ENCODE results near the gene LRRC56. TPM values are rescaled to one million over a fixed set of nuclear protein-coding genes. Genes with fewer than 3 reads are reported as not detected.

Gene LRRC56
- total and polyA plus RNA-seq, 2 donors from 2014 or later, result 1.2 to 7.7 TPM

DNA sequence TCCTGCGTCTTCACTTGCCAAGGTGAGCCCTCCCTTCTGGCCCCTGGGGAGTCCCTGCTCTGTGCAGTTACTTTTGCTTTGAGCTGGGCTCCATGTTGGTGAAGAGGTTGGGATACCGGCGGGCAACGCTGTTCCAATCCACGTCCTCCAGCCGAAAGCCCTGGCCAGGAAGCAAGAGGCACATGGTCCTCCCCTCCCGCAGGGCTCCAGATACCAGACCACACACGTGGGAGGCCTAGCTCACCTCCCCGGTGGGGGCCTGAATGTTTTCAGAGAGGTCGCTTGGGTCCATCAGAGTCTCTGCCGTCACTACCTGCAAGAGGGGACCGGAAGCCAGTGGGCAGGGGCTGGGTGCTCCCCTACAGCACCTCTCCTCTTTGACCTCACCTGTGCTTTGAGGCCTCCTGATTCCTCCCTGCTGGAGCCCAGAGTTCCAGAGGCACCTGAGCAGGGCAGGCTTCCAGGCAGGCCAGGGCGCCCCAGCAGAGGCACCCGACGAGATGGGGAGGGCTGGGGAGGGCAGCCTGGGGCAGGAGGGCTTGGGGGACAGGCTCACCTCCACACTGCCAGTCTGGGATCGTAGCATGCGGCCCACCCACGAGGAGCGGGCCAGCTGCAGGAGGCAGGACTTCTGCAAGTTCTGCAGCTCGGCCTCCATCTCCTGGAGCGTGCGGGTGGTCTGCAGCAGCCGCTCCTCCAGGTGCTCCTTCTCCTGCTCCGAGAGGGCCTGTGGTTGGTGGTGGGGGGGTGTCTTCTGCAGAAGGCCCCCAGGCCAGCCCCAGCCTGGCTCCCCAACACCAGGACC, 20.2 kb downstream of the LRRC56 start:
- intact Hi-C loops (cut with DNase I), result loop anchor here (10.0 kb wide), 1 partner anchor 167 kb away; no protein-coding TSS in a partner anchor
- no peak for FAIRE-seq

DNA sequence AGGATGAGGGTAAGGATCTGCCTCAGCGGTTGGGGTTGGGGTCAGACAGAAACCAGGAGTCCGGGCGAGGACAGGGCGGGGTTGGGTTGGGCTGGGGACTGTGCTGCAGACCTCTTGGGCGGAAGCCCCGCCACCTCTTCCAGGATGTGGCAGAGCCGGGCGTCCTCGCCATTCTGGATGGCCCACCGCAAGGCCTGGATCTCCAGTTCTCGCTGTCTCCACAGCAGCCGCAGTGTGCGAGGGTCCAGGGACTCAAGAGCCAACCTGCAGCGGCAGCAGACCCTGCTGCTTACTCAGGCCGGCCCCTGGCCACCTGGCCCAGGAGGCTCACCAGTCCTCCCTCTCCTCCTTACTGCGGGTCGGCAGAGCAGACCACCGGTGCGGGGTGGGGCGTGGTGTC, 21.2 kb downstream of the LRRC56 start:
- intact Hi-C loops (cut with DNase I), result loop anchor here (10.0 kb wide), 1 partner anchor 166 kb away; no protein-coding TSS in a partner anchor
- FAIRE-seq, result no peak
- Histone ChIP-seq H3K4me1 (ENCODE audit: control insufficient read depth in 2 of 3, insufficient read depth in 2 of 3, low read depth in 1 of 3, low read length in 3 of 3) (peaks cover 0 to 37% (median 8%) of the 10 kb centered on the region in 3 donors), H3K4me3 (ENCODE audit: low read length in 3 of 3) (no peak overlapping the region), H3K9ac (ENCODE audit: low read length in 3 of 3) (no peak overlapping the region), H3K27ac (ENCODE audit: low read depth in 2 of 2, low read length in 2 of 2) (no peak overlapping the region), H3K9me3 (ENCODE audit: control insufficient read depth in 2 of 3, insufficient read depth in 1 of 3, low read length in 3 of 3) (no peaks in the 10 kb centered on the region), H3K36me3 (ENCODE audit: control insufficient read depth in 2 of 3, insufficient read depth in 3 of 3, low read length in 3 of 3) (peaks cover 0 to 2% (median 0%) of the 10 kb centered on the region in 3 donors), H3K27me3 (ENCODE audit: control insufficient read depth, insufficient read depth, low read length) (no peaks in the 10 kb centered on the region)
- TF ChIP-seq, protein P1, sequence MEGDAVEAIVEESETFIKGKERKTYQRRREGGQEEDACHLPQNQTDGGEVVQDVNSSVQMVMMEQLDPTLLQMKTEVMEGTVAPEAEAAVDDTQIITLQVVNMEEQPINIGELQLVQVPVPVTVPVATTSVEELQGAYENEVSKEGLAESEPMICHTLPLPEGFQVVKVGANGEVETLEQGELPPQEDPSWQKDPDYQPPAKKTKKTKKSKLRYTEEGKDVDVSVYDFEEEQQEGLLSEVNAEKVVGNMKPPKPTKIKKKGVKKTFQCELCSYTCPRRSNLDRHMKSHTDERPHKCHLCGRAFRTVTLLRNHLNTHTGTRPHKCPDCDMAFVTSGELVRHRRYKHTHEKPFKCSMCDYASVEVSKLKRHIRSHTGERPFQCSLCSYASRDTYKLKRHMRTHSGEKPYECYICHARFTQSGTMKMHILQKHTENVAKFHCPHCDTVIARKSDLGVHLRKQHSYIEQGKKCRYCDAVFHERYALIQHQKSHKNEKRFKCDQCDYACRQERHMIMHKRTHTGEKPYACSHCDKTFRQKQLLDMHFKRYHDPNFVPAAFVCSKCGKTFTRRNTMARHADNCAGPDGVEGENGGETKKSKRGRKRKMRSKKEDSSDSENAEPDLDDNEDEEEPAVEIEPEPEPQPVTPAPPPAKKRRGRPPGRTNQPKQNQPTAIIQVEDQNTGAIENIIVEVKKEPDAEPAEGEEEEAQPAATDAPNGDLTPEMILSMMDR (IDR thresholded peaks at IDR 0.05; ENCODE audit: borderline replicate concordance, extremely low read depth, insufficient read depth), result no peak
- peak in 1 of 5 donors; percentile 78 for DNase-seq

More for the DNA sequence above, 20.2 kb downstream of the LRRC56 start:
- H3K36me3 ChIP-seq (ENCODE audit: control insufficient read depth in 2 of 3, insufficient read depth in 3 of 3, low read length in 3 of 3), result no peaks in the 10 kb centered on the region
- no peak overlapping the region for H3K27ac ChIP-seq (ENCODE audit: low read depth in 2 of 2, low read length in 2 of 2)
- no peaks in the 10 kb centered on the region for H3K9me3 ChIP-seq (ENCODE audit: control insufficient read depth in 2 of 3, insufficient read depth in 1 of 3, low read length in 3 of 3)
- TF ChIP-seq, protein P1 (IDR thresholded peaks at IDR 0.05; ENCODE audit: borderline replicate concordance, extremely low read depth, insufficient read depth), result no peak
- no peaks in the 10 kb centered on the region for H3K27me3 ChIP-seq (ENCODE audit: control insufficient read depth, insufficient read depth, low read length)
- peak in 1 of 5 donors; percentile 71 for DNase-seq
- H3K9ac ChIP-seq (ENCODE audit: low read length in 3 of 3), result no peak overlapping the region
- peaks cover 0 to 30% (median 8%) of the 10 kb centered on the region in 3 donors for H3K4me1 ChIP-seq (ENCODE audit: control insufficient read depth in 2 of 3, insufficient read depth in 2 of 3, low read depth in 1 of 3, low read length in 3 of 3)
- H3K4me3 ChIP-seq (ENCODE audit: low read length in 3 of 3), result no peak overlapping the region

DNA sequence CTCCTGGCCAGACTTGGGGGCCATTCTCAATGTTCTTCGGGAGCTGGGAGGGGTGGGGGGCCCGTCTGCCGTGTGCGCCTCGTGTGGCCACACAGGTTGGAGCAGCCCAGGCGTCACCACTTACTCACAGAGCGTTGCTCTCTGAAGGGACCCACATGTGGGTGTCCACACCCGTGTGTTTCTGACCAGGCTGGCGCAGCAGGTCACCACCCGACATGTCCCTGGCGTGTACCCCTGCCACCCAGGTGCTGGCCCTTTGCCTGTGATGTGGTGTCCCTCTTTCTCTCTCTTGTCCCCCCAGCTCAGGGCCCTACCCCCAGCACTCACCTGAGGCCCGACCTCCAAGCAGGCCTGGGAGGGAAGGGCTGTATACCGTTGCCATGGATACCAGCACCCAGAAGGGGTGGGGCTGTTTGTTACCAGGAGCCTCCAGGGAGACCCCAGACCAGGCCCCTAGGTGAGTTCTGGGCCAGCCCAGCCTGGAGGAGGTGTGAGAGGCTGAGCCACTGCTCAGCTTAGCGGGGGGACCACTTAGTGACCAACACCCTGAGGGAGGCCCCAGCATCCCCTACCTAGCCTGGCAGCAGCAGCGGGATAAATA, 21.8 kb downstream of the LRRC56 start:
- intact Hi-C loops (cut with DNase I), result loop anchor here (10.0 kb wide), 1 partner anchor 166 kb away; no protein-coding TSS in a partner anchor
- peak overlapping the region; percentile 14 to 80 for H3K27ac ChIP-seq (ENCODE audit: low read depth in 2 of 2, low read length in 2 of 2)
- H3K27me3 ChIP-seq (ENCODE audit: control insufficient read depth, insufficient read depth, low read length), result no peaks in the 10 kb centered on the region
- DNase-seq (peak in 2 of 5 donors; percentile 68 to 84), FAIRE-seq (no peak)
- peaks cover 0 to 4% (median 0%) of the 10 kb centered on the region in 3 donors for H3K36me3 ChIP-seq (ENCODE audit: control insufficient read depth in 2 of 3, insufficient read depth in 3 of 3, low read length in 3 of 3)
- no peak overlapping the region for H3K4me3 ChIP-seq (ENCODE audit: low read length in 3 of 3)
- H3K9me3 ChIP-seq (ENCODE audit: control insufficient read depth in 2 of 3, insufficient read depth in 1 of 3, low read length in 3 of 3), result no peaks in the 10 kb centered on the region
- H3K9ac ChIP-seq (ENCODE audit: low read length in 3 of 3), result peak overlapping the region in 1 of 3 donors; percentile 7
- H3K4me1 ChIP-seq (ENCODE audit: control insufficient read depth in 2 of 3, insufficient read depth in 2 of 3, low read depth in 1 of 3, low read length in 3 of 3), result peaks cover 0 to 34% (median 8%) of the 10 kb centered on the region in 3 donors
- TF ChIP-seq, protein P1 (IDR thresholded peaks at IDR 0.05; ENCODE audit: borderline replicate concordance, extremely low read depth, insufficient read depth), result no peak
